HTR-8/SVneo (cell line): ENCODE measurements around the gene ANKRD33B.

Experiments used
- DNase-seq: peaks from one replicate; pipeline ENCODE4 v3.0.0; 2011; ENCODE audit warnings: low spot score, mixed read lengths; ENCODE audit not compliant: insufficient read length
- FAIRE-seq: peaks from 2 replicates; lab custom pipeline; 2011; peaks lifted over from hg19 to GRCh38; lab: Jason Lieb, UNC

Gene ANKRD33B

DNA sequence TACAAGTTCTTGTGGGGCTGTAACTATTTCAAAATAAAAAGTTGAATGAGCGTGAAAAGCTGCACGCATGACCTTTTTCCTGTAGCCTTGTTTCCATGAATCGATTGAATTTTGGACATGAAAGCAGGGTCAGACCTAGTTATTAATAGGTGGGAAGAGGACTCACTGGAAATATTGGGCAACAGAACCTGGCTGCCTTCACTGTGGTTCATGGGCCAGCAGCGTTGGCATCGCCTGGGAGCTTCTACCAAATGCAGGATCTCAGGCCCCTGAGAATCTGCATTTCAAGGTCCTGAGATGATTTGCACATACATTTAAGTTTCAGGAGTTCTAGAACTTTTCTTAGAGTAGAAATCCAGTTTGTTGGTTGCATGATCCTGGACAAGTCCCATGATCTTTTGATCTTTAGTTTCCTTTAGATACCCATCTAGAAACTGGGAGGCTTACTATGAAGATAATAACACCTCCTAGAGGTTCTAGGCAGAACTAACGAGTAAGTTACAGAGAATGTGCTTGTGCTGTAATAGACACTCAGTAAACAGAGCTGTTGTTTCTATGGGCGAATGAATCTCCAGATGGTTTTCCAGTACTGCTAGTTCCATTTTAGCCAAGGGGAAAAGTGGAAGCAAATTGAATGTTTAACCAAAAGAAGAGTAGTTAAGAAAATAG is 12.4 kb downstream of the ANKRD33B start:
- FAIRE-seq: no peak
- DNase-seq: no peak

- FAIRE-seq: no peak
- no peak for DNase-seq
Measured at GRCh38 chr5:10576790-10577189, 12.9 kb downstream of the ANKRD33B start.

DNA sequence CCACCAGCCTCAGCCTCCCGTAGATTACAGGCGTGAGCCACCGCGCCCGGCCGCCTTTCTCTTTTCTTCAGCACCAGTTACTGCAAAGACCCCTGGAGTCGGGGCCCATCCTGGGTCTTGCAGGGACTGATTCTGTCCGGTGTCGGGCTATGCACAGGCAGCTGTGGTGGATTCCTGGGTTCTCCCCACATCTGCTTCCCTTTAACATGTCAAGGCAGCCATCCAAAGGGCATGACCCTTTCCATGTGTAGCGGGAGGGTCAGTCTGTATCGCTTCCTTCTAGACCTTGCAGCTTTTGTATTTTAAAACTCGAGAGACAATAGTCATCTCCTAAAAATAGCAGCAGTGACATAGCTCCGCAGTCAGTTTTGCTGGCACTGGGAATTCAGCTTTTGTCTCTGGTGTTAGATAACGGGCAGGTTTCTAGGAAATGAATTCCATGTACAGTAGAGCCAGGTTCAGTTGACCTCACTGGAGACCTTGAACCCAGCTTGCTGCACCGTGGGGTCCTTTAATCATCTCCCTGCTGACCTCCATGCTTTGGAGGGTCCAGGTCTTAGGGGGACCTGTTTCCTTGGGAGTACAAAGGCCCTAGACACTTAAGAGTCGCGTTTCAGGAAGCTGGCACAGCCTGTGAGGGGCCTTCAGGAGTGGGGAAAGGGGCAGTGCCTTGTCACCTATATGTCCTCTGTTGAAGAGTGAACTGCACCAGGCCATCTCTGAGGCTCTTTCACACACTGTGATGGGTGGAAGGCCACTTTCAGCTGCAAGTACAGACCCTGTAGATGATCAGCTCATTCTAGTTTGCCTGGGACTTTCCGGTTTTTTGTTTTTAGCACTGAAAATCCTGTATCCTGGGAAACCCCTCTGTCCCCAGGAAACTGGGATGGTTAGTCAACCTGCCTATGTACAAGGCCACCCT is 13.8 kb downstream of the ANKRD33B start:
- DNase-seq (no peak), FAIRE-seq (no peak)

GRCh38 chr5:10578293-10578665 is 14.4 kb downstream of the ANKRD33B start:
- FAIRE-seq: no peak
- DNase-seq: no peak

DNA sequence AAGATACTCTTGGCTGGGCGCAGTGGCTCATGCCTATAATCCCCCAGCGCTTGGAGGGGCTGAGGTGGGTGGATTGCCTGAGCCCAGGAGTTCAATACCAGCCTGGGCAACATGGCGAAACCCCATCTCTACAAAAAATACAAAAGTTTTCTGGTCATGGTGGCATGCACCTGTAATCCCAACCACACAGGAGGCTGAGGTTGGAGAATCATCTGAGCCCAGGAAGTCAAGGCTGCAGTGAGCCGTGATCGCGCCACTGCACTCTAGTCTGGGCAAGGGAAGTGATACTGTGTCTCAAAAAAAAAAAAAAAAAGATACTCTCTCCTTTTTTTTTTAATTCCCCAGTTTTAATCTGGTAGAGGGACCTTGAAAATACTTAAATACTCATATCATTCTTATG is 15.0 kb downstream of the ANKRD33B start:
- DNase-seq: no peak
- FAIRE-seq: no peak

DNA sequence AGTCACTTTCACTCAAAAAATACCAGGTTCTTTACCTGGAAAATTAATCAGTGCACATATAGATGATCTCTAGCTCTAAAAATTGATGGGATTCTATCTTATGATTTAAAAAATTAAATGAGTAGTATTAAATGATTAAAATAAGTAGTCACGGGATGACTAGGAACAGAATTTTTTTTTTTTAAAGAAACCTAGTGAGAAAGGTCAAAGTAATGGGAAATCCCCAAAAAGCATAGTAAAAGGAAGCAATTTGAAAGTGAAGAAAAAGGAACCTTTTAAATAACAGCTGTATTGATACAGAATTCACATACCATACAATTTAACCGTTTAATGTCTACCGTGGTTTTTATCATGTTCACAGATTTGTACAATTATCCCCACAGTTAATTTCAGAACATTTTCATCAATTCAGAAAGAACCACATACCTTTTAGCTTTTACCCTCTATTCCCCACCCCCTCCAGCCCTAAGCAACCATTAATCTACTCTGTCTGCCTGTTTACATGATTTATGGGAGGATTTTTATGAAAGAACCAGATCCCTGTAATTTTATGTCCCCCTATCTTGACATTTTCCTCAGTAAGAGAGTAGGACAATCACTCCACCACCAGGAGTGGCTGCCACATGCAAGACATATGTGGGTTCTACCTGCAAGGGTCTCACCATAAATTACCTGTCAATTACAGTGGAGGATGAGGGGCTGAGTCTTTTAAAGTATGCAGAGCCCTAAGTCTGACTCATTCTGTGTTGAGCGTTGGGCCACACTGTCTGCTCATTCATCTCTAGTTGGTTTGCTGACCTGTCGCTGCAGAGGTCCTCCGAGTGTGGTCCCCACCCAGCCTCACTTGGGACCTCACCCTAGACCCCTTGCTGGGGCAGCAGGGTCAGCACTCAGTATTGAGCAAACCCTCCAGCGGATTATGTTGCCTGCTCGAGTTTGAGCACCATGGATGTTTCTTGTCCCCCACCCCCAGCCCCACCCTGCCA is 16.0 kb downstream of the ANKRD33B start:
- no peak for FAIRE-seq
- no peak for DNase-seq

DNA sequence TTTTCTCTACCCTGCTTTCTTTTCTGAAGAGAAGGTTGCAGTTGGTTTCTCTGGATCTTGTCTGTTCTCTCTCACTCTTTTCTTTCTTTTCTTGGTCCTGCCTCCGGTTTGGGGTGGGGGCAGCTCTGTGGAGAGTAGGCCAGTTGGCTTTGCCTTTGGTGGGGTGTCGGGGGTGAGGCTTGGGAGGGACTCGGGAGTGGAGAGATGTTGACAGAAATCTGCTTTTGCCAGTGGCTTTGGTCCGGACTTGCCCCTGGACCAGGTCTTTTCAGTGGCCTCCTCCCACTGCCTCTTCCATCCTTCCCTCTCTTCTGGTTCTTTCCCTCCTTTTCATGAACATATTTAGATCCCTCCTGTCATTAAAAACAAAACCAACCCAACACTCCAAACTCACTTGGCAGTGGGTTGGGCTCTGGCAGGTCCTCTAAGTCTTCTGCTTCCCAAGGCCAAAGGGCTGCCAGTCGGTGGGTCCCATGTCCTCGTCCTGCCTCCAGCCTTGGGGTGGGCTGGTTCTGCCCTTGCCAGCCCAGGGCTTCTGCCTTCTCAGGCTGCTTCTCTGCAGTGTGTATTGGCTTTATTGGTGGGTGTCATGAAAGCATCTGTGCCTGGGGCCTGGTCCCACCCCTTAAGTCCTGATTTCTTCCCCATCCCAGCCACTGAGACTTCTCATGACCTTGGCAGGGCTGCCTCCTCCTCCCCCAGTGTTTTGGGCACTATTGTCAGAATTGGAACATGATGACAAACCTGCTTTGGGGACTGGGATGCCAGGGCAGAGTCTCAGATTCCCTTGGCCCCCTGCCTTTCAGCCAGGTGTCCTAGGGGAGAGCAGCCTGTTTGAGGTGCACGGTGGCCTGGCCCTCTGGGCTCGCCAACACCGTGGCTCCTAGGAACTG is 16.9 kb downstream of the ANKRD33B start:
- FAIRE-seq (no peak), DNase-seq (no peak)

- DNase-seq (no peak), FAIRE-seq (no peak)
Measured at GRCh38 chr5:10581424-10581748, 17.5 kb downstream of the ANKRD33B start.

GRCh38 chr5:10581867-10582511 is 18.1 kb downstream of the ANKRD33B start:
- no peak for FAIRE-seq
- DNase-seq: no peak

DNA sequence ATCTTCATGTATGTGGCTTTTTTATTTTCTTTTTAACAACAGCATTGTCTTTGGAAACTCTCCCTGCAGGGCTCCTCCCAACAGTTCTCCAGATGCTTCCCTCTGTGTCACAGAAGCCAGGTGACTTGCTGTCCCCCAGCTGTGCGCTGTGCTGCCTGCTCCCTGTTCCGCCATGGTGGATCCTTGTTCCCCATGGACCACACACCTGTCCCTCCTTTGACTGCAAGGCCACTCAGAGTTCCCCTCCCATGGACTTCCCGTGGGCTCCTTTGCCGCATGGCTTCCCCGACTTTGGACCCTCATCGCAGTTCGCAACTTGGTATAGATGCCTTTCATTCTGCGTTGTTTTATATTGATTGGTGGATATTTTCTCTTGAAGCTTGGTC is 18.6 kb downstream of the ANKRD33B start:
- DNase-seq: no peak
- FAIRE-seq: no peak

GRCh38 chr5:10583663-10584572 is 20.0 kb downstream of the ANKRD33B start:
- DNase-seq: no peak

GRCh38 chr5:10584714-10585517 is 21.0 kb downstream of the ANKRD33B start:
- FAIRE-seq (no peak), DNase-seq (no peak)

More at GRCh38 chr5:10583663-10584572, 20.0 kb downstream of the ANKRD33B start:
- no peak for FAIRE-seq

GRCh38 chr5:10585518-10585915 is 21.6 kb downstream of the ANKRD33B start:
- DNase-seq: no peak
- FAIRE-seq: no peak

DNA sequence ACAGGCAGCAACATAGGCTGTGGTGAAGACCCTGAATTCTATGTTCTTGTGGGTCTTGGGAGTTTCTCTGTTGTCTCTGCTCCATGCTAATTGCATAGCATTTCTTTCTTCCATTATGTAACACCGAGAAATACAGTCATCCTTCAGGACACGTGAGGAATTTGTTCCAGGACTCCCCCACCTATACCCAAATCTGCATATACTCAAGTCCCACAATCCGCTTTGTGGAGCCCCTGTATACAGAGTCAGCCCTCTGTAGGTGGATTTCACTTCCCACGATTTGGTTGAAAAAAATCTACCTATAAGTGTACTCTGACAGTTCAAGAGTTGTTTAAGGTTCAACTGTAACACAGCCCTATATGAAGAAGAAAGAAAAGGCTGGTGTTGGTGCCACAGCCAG is 22.1 kb downstream of the ANKRD33B start:
- no peak for FAIRE-seq

GRCh38 chr5:10586555-10586954 is 22.7 kb downstream of the ANKRD33B start:
- DNase-seq (no peak), FAIRE-seq (no peak)

More for the DNA sequence above, 22.1 kb downstream of the ANKRD33B start:
- no peak for DNase-seq

DNA sequence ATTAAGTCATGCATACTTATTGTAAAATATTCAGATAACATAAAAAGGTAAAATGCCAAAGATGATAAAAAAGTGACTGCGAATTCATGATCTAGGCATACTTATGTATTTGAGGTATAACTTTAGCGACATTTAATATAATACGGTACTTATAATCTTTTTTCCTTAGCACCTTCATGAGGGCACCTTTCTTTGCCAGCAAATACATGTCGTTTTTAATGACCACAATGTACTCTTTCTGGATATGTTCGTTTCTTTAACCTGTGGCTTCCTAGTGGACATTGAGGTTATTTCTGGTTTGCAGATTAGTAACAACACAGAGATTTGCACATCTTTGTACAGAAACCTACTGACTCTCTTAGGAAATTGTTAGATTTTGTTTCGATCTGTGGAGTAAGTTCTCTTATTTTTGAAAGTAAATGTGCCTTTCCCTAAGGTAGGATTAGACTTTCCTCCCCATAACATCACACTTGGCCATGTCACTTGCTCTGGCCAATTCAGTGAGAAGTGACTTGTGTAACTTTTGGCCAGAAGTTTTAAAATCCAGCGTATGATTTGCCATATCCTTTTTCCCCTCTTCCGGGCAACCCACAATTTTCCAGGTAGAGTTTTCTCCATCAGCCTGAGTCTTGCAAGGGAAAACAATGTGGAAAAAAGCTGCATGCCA is 24.4 kb downstream of the ANKRD33B start:
- FAIRE-seq (no peak), DNase-seq (no peak)
